GM04503 (cell line): ENCODE results near the gene SLC35F2.
A peak's percentile ranks its signal among the peaks of the same experiment; 100 is the strongest.
"Not testable (repeated sequence)": the region's sequence is repeated elsewhere in the genome, so short reads cannot be mapped to it uniquely, and the experiment has no call there.

Experiments
- DNase-seq: peaks from one replicate; pipeline ENCODE4 v3.0.0-alpha.2; 2012; ENCODE audit warnings: low read depth

The SLC35F2 gene, protein sequence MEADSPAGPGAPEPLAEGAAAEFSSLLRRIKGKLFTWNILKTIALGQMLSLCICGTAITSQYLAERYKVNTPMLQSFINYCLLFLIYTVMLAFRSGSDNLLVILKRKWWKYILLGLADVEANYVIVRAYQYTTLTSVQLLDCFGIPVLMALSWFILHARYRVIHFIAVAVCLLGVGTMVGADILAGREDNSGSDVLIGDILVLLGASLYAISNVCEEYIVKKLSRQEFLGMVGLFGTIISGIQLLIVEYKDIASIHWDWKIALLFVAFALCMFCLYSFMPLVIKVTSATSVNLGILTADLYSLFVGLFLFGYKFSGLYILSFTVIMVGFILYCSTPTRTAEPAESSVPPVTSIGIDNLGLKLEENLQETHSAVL

DNA sequence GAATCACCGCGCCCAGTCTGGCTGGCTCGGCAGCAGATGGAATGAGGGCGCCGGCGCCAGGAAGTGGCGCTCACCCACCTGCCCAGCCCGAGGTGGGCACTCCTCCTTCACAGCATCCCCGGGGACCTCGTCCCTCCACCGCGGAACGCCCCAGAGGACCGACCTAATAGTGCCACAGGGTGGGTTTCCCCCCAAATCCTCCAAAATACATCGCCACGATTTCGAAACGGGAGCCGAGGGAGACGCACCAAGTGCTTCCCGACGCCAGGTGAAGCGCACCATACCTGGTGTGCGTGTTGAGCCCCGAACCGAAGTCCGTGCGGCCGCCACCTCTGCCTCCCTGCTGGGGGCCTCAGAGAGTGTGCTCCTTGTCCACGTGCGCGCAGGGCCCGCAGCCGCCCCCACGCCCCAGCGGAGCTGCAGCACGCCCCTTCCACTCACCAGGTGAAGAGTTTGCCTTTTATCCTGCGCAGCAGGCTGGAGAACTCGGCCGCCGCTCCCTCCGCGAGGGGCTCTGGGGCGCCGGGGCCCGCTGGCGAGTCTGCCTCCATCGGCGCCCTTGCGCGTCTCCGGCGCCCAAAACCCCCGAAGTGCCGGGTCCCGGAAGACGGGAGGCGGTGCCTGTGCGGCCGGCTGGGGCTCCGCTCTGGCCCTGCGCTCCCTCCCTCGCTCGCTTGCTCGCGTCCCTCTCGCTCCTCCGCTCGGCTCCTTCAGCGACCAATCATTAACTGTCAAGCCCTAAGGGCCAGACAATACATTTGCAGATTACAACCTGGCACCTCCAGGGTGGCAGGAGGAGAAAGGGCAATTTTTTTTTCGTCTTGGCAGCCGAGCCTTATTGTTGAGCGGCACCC is at the start of gene SLC35F2:
Gene SLC35F2 (minus strand): TSS at position 571 of the 854 bp plus-strand sequence. CDS start 20 bp downstream, at position 551.
- DNase-seq: no peak

DNA sequence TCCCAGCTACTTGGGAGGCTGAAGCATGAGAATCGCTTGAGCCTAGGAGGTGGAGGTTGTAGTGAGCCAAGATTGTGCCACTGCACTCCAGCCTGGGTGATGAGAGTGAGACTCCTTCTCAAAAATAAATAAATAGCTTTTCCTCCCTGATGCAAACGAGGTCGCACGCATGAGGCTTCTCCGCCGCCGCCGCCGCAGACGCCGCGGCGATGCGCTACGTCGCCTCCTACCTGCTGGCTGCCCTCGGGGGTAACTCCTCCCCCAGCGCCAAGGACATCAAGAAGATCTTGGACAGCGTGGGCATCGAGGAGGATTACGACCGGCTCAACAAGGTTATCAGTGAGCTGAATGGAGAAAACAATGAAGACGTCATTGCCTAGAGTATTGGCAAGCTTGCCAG is 49.6 kb upstream of the SLC35F2 start:
- DNase-seq: no peak

DNA sequence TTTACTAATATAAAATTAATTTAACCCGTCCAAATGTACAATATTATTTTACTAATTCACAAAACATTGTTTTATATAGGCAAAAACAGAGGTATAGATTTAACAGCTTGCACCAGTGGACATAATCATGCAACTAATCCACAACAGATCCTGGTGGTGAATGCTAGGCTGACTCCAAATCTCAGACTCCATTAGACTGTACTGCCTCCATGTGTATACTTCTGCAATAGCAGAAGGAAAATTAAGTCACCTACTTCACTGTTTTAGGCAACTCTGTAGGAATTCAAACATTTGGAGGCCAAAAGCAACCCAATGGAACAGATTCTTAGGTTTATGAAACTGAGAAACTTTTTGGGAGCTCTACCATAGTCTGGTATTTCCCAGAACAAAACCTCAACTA is 39.7 kb upstream of the SLC35F2 start:
- DNase-seq: peak; percentile 20

GRCh38 chr11:107882095-107882820 is 23.7 kb upstream of the SLC35F2 start:
- no peak for DNase-seq

DNA sequence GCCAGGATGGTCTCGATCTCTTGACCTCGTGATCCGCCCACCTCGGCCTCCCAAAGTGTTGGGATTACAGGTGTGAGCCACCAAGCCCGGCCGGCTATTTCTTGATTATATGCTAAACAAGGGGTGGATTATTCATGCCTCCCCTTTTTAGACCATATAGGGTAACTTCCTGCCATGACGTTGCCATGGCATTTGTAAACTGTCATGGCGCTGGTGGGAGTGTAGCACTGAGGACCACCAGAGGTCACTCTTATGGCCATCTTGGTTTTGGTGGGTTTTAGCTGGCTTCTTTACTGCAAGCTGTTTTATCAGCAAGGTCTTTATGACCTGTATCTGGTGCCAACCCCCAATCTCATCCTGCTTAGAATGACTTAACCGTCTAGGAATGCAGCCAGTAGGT is 22.9 kb upstream of the SLC35F2 start:
- DNase-seq: not testable (repeated sequence)

DNA sequence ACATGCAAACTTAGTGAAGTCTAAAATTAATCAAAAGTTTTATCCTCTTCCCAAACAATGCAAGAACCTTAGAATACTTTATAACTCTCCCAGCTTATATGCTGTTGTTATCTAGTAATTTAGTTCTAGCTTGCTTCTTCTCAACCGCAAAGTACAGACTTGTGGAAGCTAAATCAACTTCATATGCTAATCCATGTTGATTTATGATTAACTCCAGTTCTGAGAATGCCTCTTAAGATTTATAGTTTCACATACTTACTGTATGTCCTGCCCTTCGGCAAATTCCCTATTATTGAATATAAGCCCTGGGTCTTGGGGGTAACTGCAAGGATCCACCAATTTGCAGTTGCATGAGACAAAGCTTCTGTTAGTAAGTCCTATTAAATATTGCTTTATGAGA is 17.6 kb upstream of the SLC35F2 start:
- DNase-seq: no peak

- DNase-seq: no peak
These were observed 6.0 kb upstream of the SLC35F2 start for GRCh38 chr11:107864591-107864990.

GRCh38 chr11:107860688-107861087 is 2.1 kb upstream of the SLC35F2 start:
- no peak for DNase-seq

DNA sequence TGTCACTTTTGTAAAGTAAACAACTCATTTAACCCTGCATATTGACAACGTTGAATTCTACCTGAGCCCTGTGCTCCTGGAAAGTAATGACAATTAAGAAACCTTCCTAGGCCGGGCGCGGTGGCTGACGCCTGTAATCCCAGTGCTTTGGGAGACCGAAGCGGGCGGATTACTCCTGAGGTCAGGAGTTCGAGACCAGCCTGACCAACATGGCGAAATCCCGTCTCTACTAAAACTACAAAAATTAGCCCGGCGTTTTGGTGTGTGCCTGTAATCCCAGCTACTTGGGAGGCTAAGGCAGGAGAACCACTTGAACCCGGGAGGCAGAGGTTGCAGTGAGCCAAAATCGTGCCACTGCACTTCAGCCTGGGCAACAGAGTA is 1.6 kb upstream of the SLC35F2 start:
- not testable (repeated sequence) for DNase-seq

GRCh38 chr11:107859459-107860239 is 1.1 kb upstream of the SLC35F2 start:
- DNase-seq: no peak

- no peak for DNase-seq
These were observed 904 bp downstream of the SLC35F2 start for GRCh38 chr11:107857550-107858216.

DNA sequence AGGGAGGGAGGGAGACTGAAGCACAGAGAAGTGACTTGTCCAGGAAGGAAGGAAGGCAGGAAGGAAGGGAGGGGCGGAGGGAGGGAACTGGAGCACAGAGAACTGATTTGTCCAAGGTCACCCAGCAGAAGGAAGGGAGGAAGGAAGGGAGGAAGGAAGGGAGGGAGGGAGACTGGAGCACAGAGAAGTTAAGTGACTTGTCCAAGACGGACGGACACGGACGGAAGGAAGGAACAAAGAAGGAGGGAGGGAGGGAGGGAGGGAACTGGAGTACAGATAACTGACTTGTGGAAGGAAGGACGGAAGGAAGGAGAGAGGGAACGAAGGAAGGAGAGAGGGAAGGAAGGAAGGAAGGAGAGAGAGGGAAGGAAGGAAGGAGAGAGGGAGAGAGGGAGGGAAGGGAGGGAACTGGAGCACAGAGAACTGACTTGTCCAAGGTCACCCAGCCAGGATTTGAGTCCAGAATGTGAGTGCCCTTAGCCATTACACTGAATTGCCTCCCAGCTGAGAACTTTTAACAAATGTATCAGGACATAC is 1.5 kb downstream of the SLC35F2 start:
- no peak for DNase-seq

DNA sequence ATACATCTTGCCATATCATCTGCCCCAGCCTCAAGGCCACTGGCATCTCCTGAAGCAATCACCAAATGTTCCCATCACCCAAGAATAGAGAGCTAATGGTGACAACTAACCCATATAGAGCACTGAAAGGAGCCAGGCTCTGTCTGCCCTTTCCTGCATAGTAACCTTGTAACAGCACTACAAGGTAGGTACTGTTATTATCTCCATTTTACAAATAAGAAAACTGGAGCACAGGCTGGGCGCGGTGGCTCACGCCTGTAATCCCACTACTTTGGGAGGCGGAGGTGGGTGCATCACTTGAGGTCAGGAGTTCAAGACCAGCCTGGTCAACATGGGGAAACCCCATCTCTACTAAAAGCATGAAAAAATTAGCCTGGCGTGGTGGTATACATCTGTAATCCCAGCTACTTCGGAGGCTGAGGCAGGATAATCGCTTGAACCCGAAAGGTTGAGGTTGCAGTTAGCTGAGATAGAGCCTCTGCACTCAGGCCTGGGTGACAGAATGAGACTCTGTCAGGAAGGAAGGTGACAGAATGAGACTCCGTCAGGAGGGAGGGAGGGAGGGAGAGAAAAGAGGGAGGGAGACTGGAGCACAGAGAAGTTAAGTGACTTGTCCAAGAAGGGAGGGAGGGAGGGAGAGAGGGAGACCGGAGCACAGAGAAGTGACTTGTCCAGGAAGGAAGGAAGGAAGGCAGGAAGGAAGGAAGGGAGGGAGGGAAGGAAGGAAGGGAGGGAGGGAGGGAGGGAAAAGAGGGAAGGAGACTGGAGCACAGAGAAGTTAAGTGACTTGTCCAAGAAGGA is 2.2 kb downstream of the SLC35F2 start:
- no peak for DNase-seq

- no peak for DNase-seq
These were observed 5.5 kb downstream of the SLC35F2 start for GRCh38 chr11:107853070-107853469.

GRCh38 chr11:107851704-107852310 is 6.8 kb downstream of the SLC35F2 start:
- no peak for DNase-seq

GRCh38 chr11:107849790-107850189 is 8.8 kb downstream of the SLC35F2 start:
- DNase-seq: no peak

GRCh38 chr11:107848345-107848744 is 10.2 kb downstream of the SLC35F2 start:
- no peak for DNase-seq

GRCh38 chr11:107847184-107847583 is 11.4 kb downstream of the SLC35F2 start:
- no peak for DNase-seq

GRCh38 chr11:107844041-107844440 is 14.5 kb downstream of the SLC35F2 start:
- DNase-seq: no peak
